ENCODE measurements around the gene RNF214. TPM values are rescaled to one million over a fixed set of nuclear protein-coding genes. Genes with fewer than 3 reads are reported as not detected.
"Not testable (repeated sequence)": the region's sequence is repeated elsewhere in the genome, so short reads cannot be mapped to it uniquely, and the experiment has no call there.

Gene RNF214
- total RNA-seq, 1 donor from 2014 or later = 28.9 TPM

DNA sequence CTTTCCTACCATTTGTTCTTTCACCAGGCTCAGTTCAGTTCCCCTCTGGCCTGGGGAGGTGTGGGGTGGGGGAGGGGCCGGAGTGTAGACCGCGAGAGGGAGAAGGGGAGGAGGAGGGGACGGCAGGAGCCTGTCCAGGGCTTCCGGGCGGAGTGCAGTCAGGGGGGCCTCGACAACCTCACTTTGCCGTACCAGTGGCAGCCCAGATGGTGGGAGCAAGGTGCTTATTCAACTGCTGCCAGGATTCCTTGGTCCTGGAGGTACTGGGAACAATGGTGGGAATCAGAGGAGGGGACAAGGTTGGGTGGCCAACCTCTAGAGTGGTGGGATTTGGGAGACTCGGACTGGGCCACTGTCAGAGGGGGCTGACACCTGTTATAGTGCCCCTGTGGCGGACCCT, 82.4 kb downstream of the RNF214 start:
- peaks cover 33% of the 10 kb centered on the region for H3K4me1 ChIP-seq
- no peak overlapping the region for H3K27ac ChIP-seq
- H3K4me3 ChIP-seq = peak overlapping the region; percentile 78
- TF ChIP-seq, protein P1, sequence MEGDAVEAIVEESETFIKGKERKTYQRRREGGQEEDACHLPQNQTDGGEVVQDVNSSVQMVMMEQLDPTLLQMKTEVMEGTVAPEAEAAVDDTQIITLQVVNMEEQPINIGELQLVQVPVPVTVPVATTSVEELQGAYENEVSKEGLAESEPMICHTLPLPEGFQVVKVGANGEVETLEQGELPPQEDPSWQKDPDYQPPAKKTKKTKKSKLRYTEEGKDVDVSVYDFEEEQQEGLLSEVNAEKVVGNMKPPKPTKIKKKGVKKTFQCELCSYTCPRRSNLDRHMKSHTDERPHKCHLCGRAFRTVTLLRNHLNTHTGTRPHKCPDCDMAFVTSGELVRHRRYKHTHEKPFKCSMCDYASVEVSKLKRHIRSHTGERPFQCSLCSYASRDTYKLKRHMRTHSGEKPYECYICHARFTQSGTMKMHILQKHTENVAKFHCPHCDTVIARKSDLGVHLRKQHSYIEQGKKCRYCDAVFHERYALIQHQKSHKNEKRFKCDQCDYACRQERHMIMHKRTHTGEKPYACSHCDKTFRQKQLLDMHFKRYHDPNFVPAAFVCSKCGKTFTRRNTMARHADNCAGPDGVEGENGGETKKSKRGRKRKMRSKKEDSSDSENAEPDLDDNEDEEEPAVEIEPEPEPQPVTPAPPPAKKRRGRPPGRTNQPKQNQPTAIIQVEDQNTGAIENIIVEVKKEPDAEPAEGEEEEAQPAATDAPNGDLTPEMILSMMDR (IDR thresholded peaks at IDR 0.05) = no peak
- H3K36me3 ChIP-seq = no peaks in the 10 kb centered on the region
- intact Hi-C loops (cut with DNase I) = no loop called here
- DNase-seq = no peak
- no peaks in the 10 kb centered on the region for H3K9me3 ChIP-seq
- ATAC-seq = peak; percentile 23 to 30
- no peaks in the 10 kb centered on the region for H3K27me3 ChIP-seq (ENCODE audit: low read depth)

DNA sequence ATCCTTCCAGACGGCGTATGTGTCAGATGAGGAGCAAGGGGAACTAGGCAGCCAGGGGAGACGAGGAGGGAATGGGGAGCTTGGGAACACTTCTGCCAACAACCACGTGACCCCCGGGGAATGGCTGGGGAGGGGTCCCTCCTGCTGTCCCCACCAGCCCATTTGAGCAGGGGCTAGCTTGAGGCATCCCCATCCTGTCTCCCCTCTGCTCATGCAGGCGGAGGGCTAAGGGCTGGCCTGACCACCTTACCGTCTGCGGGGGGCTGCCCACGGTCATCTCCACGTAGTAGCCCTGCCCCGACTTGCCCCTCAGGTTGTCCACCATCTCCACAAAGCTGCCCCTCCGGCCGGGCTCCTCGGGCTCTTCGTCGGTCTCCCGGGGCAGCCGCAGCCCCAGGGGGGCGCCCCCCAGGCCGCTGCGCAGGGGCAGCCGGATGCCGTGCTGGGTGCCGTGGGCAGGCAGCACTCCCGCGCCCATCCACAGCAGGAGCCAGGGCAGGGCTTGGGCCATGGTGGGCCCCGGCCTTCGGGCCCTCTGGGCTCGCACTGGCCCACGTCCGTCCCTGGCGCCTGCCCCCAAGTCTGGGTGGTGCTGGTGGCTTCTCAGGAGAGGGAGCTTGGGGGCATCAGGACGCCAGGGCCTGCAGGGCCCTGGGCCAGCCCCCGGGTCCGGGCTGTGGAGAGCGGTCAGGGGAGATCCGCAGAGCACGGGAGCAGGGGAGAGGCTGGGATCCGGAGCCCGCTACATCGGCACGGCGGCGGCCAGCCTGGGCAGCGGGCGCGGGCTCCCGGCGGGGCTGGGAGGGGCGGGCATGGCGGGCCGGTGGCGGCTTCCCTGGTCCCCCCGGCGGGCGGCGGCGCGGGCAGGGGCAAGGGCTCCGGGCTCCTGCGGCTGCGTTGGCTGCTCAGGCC, 83.1 kb downstream of the RNF214 start:
- Histone ChIP-seq H3K4me1 (peaks cover 33% of the 10 kb centered on the region), H3K9me3 (no peaks in the 10 kb centered on the region), H3K27me3 (ENCODE audit: low read depth) (no peaks in the 10 kb centered on the region), H3K4me3 (peak overlapping the region; percentile 78), H3K27ac (peak overlapping the region; percentile 67), H3K36me3 (no peaks in the 10 kb centered on the region)
- no peak for DNase-seq
- TF ChIP-seq, protein P1 (IDR thresholded peaks at IDR 0.05) = no peak
- intact Hi-C loops (cut with DNase I) = no loop called here
- ATAC-seq = peak; percentile 62 to 69

DNA sequence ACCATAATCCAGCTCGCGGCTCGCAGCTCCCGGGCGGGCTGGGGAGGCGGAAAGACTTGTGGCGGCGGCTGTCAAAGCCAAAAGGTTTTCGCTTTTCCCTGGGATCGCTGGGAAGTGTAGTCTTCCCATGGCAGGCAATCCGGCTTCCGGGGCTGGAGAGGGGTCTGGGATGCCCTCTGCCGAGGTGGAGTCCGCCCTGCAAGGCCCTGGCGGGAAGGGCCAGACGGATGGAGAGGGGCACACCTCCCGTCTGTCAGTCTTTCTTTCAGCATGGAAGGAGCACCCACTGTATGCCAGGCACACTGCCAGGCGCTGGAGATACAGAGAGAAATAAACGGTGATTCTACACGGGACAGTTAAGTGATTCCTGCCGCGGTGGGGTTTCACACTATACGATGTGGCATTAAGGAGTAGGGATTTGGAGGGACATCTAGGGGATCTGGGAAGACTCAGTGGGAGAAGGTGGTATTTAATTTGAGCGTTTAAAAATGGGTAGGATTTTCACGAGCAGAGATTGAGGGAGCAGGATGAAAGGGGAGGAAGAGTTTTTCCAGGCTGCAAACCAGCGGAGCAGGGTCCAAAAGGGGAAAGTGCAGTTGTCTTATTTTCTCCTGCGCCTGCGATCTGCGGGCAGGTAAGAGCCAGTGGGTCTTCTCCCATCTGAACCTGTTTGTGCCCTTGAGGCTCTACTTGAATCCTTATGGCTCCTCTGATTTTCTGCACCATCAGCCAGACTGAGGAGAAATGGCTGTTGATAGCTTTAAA, 83.9 kb downstream of the RNF214 start, which contains the start of gene BACE1:
Gene BACE1 (minus strand): TSS at position 60 of the 765 bp plus-strand sequence. CDS start 461 bp downstream, outside the sequence.
- Histone ChIP-seq H3K4me3 (peak within 1 kb of the TSS; percentile 78), H3K4me1 (peaks cover 33% of the 10 kb centered on the region), H3K27me3 (ENCODE audit: low read depth) (no peaks in the 10 kb centered on the region), H3K27ac (peak within 1 kb of the TSS; percentile 67), H3K9me3 (no peaks in the 10 kb centered on the region), H3K36me3 (no peaks in the 10 kb centered on the region)
- ATAC-seq (peak; percentile 87 to 94), DNase-seq (peak; percentile 82)
- TF ChIP-seq, protein P1 (IDR thresholded peaks at IDR 0.05) = peak; percentile 49
- intact Hi-C loops (cut with DNase I) = no loop called here

DNA sequence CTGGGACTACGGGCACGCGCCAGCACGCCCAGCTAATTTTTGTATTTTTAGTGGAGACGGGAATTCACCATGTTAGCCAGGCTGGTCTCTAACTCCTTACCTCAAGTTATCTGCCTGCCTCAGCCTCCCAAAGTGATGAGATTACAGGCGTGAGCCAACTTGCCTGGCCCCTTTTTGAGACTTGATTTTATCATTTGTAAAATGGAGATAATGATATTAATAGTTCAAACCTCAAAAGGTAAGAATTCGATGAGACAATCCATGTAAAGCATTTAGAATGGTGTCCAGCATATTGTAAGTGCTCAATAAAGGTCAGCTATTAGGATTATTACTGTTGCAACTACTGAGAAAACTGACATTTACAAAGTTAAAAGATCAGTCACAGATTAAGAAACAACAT, 86.3 kb downstream of the RNF214 start:
- no peak overlapping the region for H3K27ac ChIP-seq
- ATAC-seq (no peak), DNase-seq (no peak)
- no peak overlapping the region for H3K4me3 ChIP-seq
- H3K9me3 ChIP-seq = no peaks in the 10 kb centered on the region
- intact Hi-C loops (cut with DNase I) = no loop called here
- H3K27me3 ChIP-seq (ENCODE audit: low read depth) = no peaks in the 10 kb centered on the region
- TF ChIP-seq, protein P1 (IDR thresholded peaks at IDR 0.05) = no peak
- peaks cover 25% of the 10 kb centered on the region for H3K4me1 ChIP-seq
- H3K36me3 ChIP-seq = no peaks in the 10 kb centered on the region

DNA sequence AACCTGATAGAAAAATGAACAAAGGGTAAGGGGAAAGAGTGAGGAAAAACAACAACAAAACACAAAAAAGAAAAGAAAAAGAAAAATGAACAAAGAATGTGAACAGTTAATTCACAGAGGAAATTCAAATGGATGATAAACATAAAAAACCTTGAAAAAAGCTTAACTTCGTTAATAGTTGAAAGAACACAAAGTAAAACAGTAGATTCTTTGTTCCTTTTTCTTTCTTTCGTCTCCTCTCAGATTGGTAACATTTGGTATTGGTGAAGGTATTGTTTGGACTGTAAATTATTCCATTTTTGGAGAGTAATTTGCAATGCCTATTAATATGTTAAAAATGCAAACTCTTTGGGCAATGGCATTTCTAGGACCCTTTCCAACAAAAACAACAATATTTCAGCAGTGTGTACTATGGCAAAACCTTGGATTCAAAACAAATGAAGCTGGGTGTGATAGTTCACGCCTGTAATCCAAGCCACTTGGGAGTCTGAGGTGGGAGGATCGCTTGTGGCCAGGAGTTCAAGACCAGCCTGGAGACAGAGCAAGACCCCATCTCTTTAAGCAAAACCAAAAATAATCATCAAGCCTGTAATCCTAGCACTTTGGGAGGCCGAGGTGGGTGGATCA, 86.9 kb downstream of the RNF214 start:
- TF ChIP-seq, protein P1 (IDR thresholded peaks at IDR 0.05) = no peak
- no peak overlapping the region for H3K4me3 ChIP-seq
- intact Hi-C loops (cut with DNase I) = no loop called here
- H3K27ac ChIP-seq = no peak overlapping the region
- ATAC-seq (no peak), DNase-seq (no peak)
- no peaks in the 10 kb centered on the region for H3K9me3 ChIP-seq
- H3K36me3 ChIP-seq = no peaks in the 10 kb centered on the region
- no peaks in the 10 kb centered on the region for H3K27me3 ChIP-seq (ENCODE audit: low read depth)
- H3K4me1 ChIP-seq = peaks cover 19% of the 10 kb centered on the region

DNA sequence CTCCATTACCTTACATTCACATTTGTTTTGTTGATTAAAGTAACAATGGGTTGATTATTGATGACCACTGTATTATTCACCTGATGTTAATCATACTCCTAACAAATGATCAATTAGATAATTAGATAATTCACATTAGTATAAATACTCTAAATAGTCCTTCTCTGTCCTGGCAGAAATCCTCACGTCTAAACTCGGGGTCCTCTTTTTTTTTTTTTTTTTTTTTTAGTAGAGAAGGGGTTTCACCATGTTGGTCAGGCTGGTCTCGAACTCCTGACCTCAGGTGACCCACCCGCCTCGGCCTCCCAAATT, 94.7 kb downstream of the RNF214 start:
- peak overlapping the region; percentile 93 for H3K27ac ChIP-seq
- H3K9me3 ChIP-seq; ATAC-seq; intact Hi-C loops (cut with DNase I); H3K36me3 ChIP-seq; DNase-seq; H3K27me3 ChIP-seq (ENCODE audit: low read depth): not testable (repeated sequence)
- peak overlapping the region; percentile 80 for H3K4me3 ChIP-seq
- H3K4me1 ChIP-seq = peaks cover 24% of the 10 kb centered on the region

Data from lower lobe of right lung (tissue), 2 donors.